ENCODE measurements around the gene LRP8. TPM values are rescaled to one million over a fixed set of nuclear protein-coding genes. Genes with fewer than 3 reads are reported as not detected.

The LRP8 gene
- total and polyA plus RNA-seq, 2 experiments from 2014 or later: 27.8 to 71.1 TPM

GRCh38 chr1:53371851-53372250 is 44.0 kb upstream of the LRP8 start:
- ATAC-seq (no peak), DNase-seq (ENCODE audit: low spot score) (no peak)
- H3K36me3 ChIP-seq (ENCODE audit: insufficient read depth): no peaks in the 10 kb centered on the region
- peaks cover 18% of the 10 kb centered on the region; the same call in 1 of the 2 replicates for H3K4me1 ChIP-seq (ENCODE audit: insufficient read depth)
- no peak overlapping the region; the same call in 2 of the 3 replicates for H3K4me3 Mint-ChIP-seq
- no peaks in the 10 kb centered on the region for H3K79me2 ChIP-seq (replicated peaks; ENCODE audit: insufficient read depth)
- no peak overlapping the region for H3K4me3 ChIP-seq
- H2AFZ ChIP-seq: no peak overlapping the region
- no peaks in the 10 kb centered on the region for H3F3A ChIP-seq (replicated peaks; ENCODE audit: low read depth)
- H4K20me1 ChIP-seq (replicated peaks; ENCODE audit: insufficient read depth): no peaks in the 10 kb centered on the region
- peaks cover 26% of the 10 kb centered on the region for H3K4me1 Mint-ChIP-seq
- peaks cover 23% of the 10 kb centered on the region for H3K27me3 Mint-ChIP-seq (ENCODE audit: insufficient read depth, low read depth, poor library complexity)
- H3K4me2 ChIP-seq: no peak overlapping the region
- no peak overlapping the region for H3K27ac Mint-ChIP-seq
- no peaks in the 10 kb centered on the region for H3K36me3 Mint-ChIP-seq (ENCODE audit: low read depth)
- H3K27ac ChIP-seq (ENCODE audit: low read depth): no peak overlapping the region
- H3K27me3 ChIP-seq (ENCODE audit: insufficient read depth): no peaks in the 10 kb centered on the region
- H3K9me2 ChIP-seq (ENCODE audit: insufficient read depth): no peaks in the 10 kb centered on the region
- H3K9me3 Mint-ChIP-seq: no peaks in the 10 kb centered on the region
- no peak for TF ChIP-seq CTCF (conservative IDR thresholded peaks at IDR 0.05; ENCODE audit: low read depth in 2 of 2)
- TF ChIP-seq ZNF462 (CRISPR knock-in tag; IDR thresholded peaks at IDR 0.05): no peak
- no peak for TF ChIP-seq ETS1 (IDR thresholded peaks at IDR 0.05)
- no peak for TF ChIP-seq EZH2 (IDR thresholded peaks at IDR 0.05; ENCODE audit: low read depth, unreplicated experiment)
- no peak for TF ChIP-seq STAT1 (IDR thresholded peaks at IDR 0.05; ENCODE audit: unreplicated experiment)
- no peak for TF ChIP-seq ZNF114 (CRISPR knock-in tag; IDR thresholded peaks at IDR 0.05)
- no peak for TF ChIP-seq JUNB (IDR thresholded peaks at IDR 0.05; ENCODE audit: unreplicated experiment)
- no peak for TF ChIP-seq EZH2phosphoT487 (IDR thresholded peaks at IDR 0.05; ENCODE audit: unreplicated experiment)
